K562 (cell line): Measurements from ENCODE around the gene POLR3C. TPM values are rescaled to one million over a fixed set of nuclear protein-coding genes. Genes with fewer than 3 reads are reported as not detected.

Experiments used
- ATAC-seq: fragments of 200-7000 bp; cut with Tn5 transposase; 3 replicates; pipeline ENCODE4 v1.9.1; 2020; ENCODE audit warnings: moderate library complexity
- BruUV-seq: library from RNA; stranded (reverse); fragments of 400-500 nt; replicated peaks from 2 replicates; lab custom pipeline; 2021; lab: Mats Ljungman, UMichigan
- CTCF ChIA-PET: fragments of 300-600 bp; formaldehyde crosslinking; extraction: SDS; loops from one replicate; lab custom pipeline; 2021; ENCODE audit warnings: low intra/inter-chr PET ratio; lab: Yijun Ruan, JAX
- POLR2A ChIA-PET: fragments of 300-600, 350-650 bp; sonication (Branson Sonifier 250); formaldehyde crosslinking; extraction: SDS; loops from one replicate; lab custom pipeline; 2021; ENCODE audit warnings: antibody characterized with exemption, inconsistent platforms; lab: Yijun Ruan, JAX
- DNase-seq, 4 experiments: peaks; one replicate each; pipeline versions ENCODE4 v3.0.0 to v3.0.0-alpha.2; 2011 to 2018; ENCODE audit warnings: low spot score in 3 of 4, mixed read lengths in 3 of 4; ENCODE audit errors: extremely low read depth in 1 of 4
- FAIRE-seq: peaks from 2 replicates; lab custom pipeline; 2011; peaks lifted over from hg19 to GRCh38; lab: Jason Lieb, UNC
- H2AFZ ChIP-seq: 2 replicates; pipeline ENCODE4 v1.6.0; 2011; ENCODE audit warnings: low read depth, low read length, control low read depth, inconsistent platforms
- H3K27ac ChIP-seq: fragments of 200-600 bp; 3 replicates; pipeline ENCODE4 v1.8.0; 2011; ENCODE audit warnings: low read depth, mild to moderate bottlenecking, control low read depth, inconsistent platforms, low read length, moderate library complexity, mixed read lengths; ENCODE audit errors: extremely low read depth
- H3K27me3 ChIP-seq, 2 experiments: fragments of 300-600 bp in 1 of 2; 2 replicates in 1 of 2; 3 replicates in 1 of 2; pipeline versions ENCODE4 v1.6.0 to v1.8.0; 2011; ENCODE audit warnings: inconsistent platforms in 2 of 2, low read length in 2 of 2, mild to moderate bottlenecking in 1 of 2, mixed read lengths in 1 of 2, moderate library complexity in 1 of 2; ENCODE audit not compliant: control insufficient read depth in 2 of 2, insufficient read depth in 2 of 2
- H3K36me3 ChIP-seq: fragments of 300-600 bp; 3 replicates; pipeline ENCODE4 v1.8.0; 2011; ENCODE audit warnings: mild to moderate bottlenecking, low read length, inconsistent platforms; ENCODE audit not compliant: control insufficient read depth, insufficient read depth
- H3K4me1 ChIP-seq, 2 experiments: fragments of 200-600 bp in 1 of 2; replicated peaks in 1 of 2; 2 replicates in 1 of 2; 3 replicates in 1 of 2; pipeline versions ENCODE4 v1.5.1 to v1.8.0; 2011; ENCODE audit warnings: inconsistent platforms in 2 of 2, low read length in 2 of 2, mild to moderate bottlenecking in 1 of 2, mixed read lengths in 1 of 2, moderate library complexity in 1 of 2; ENCODE audit not compliant: control insufficient read depth in 2 of 2, insufficient read depth in 2 of 2
- H3K4me2 ChIP-seq: 2 replicates; pipeline ENCODE4 v1.6.1; 2011; ENCODE audit warnings: low read length, control low read depth, inconsistent platforms, mixed read lengths; ENCODE audit not compliant: insufficient read depth
- H3K4me3 ChIP-seq: fragments of 200-600 bp; sonication (generic), shearing (Covaris generic); 2 replicates; pipeline ENCODE4 v1.5.1; 2016; ENCODE audit warnings: control low read depth, inconsistent platforms
- H3K79me2 ChIP-seq: fragments of 200-600 bp; 3 replicates; pipeline ENCODE4 v1.8.0; 2011; ENCODE audit warnings: low read length, inconsistent platforms; ENCODE audit not compliant: control insufficient read depth, insufficient read depth
- H3K9ac ChIP-seq, 2 experiments: 2 replicates each; pipeline versions ENCODE4 v1.6.0 to v1.6.1; 2011; ENCODE audit warnings: low read depth in 2 of 2, low read length in 2 of 2, control low read depth in 1 of 2, inconsistent platforms in 1 of 2, mild to moderate bottlenecking in 1 of 2, mixed read lengths in 1 of 2; ENCODE audit not compliant: insufficient read depth in 1 of 2
- H3K9me1 ChIP-seq: one replicate; pipeline ENCODE4 v1.6.0; 2011; ENCODE audit warnings: inconsistent platforms, mild to moderate bottlenecking, low read length, moderate library complexity; ENCODE audit not compliant: control insufficient read depth, insufficient read depth
- H3K9me3 ChIP-seq: replicated peaks from 2 replicates; pipeline ENCODE4 v1.5.1; 2011; ENCODE audit warnings: low read depth, low read length, inconsistent platforms; ENCODE audit not compliant: control insufficient read depth, insufficient read depth
- H4K20me1 ChIP-seq: replicated peaks from 2 replicates; pipeline ENCODE4 v1.6.1; 2011; ENCODE audit warnings: low read length, inconsistent platforms, mixed read lengths; ENCODE audit not compliant: control insufficient read depth, insufficient read depth
- BRD9 ChIP-seq: fragments of 450-650 bp; IDR thresholded peaks from 2 replicates; pipeline ENCODE4 v1.6.1; 2018; ENCODE audit warnings: low read depth; ENCODE audit not compliant: partially characterized antibody
- CSDE1 ChIP-seq, 2 experiments: fragments of 450-650 bp; IDR thresholded peaks; 2 replicates each; pipeline ENCODE4 v1.6.1; 2016; ENCODE audit warnings: mild to moderate bottlenecking in 1 of 2
- EP400 ChIP-seq: fragments of 450-650 bp; IDR thresholded peaks from 2 replicates; pipeline ENCODE4 v1.6.1; 2017; ENCODE audit warnings: antibody characterized with exemption, mild to moderate bottlenecking, moderate library complexity
- MCM3 ChIP-seq: fragments of 450-650 bp; IDR thresholded peaks from 2 replicates; pipeline ENCODE4 v1.6.1; 2016
- NCOA6 ChIP-seq: fragments of 450-650 bp; IDR thresholded peaks from 2 replicates; pipeline ENCODE4 v1.6.1; 2017; ENCODE audit warnings: mild to moderate bottlenecking
- NR4A1 ChIP-seq, 2 experiments: fragments of 250-450 bp in 1 of 2; fragments of 450-650 bp in 1 of 2; sonication (Bioruptor Pico) in 1 of 2; IDR thresholded peaks; 2 replicates each; pipeline versions ENCODE4 v1.4.0 to v1.6.1; 2016 to 2020; ENCODE audit warnings: mild to moderate bottlenecking in 2 of 2, missing compliant biosample characterization in 1 of 2, missing genetic modification characterization in 1 of 2, moderate library complexity in 1 of 2
- WGBS: fragments of 100-300 bp; shearing (Covaris generic); methylation state at CpG from one replicate; pipeline ENCODE4 v1.1.6; 2016; ENCODE audit warnings: low coverage, mixed read lengths; ENCODE audit not compliant: insufficient coverage; ENCODE audit errors: missing lambda C conversion rate; 5-methylcytosine and 5-hydroxymethylcytosine counted together
- in situ Hi-C: fragments of 300-500 bp; cut with MboI; formaldehyde crosslinking; loops from 4 replicates; pipeline ENCODE4 v1.15.0; 2018; ENCODE audit warnings: inconsistent platforms, mixed read lengths
- intact Hi-C: fragments of 100-400 bp; cut with micrococcal nuclease; formaldehyde crosslinking; loops from 2 replicates; pipeline ENCODE4 v1.14.2; 2022
- polyA plus RNA-seq, 8 experiments: library from polyadenylated mRNA; depleted of rRNA in 4 of 8; stranded (reverse) in 5 of 8; unstranded in 3 of 8; fragments of >200 nt; fragmentation: Nextera tagmentation in 2 of 8; fragmentation: Illumina TruSeq in 1 of 8; extraction: Ambion mirVana in 2 of 8; extraction: Trizol in 1 of 8; gene quantifications; 2 replicates each; pipeline versions ENCODE4 v1.2.1 to v1.2.3, GENCODE V29; 2011 to 2014; ENCODE audit warnings: inconsistent platforms in 1 of 8, missing spikeins in 1 of 8
- total RNA-seq, 7 experiments: library from RNA; depleted of rRNA in 6 of 7; stranded (reverse); fragments of >200 nt in 6 of 7; fragmentation: Illumina TruSeq in 2 of 7; extraction: Trizol in 2 of 7; gene quantifications; 2 replicates each; pipeline versions ENCODE4 v1.2.1 to v1.2.3, GENCODE V29; 2011 to 2021; ENCODE audit warnings: low replicate concordance in 1 of 7
- TF ChIP-seq, protein P1 (sequence below): fragments of 250-450 bp; sonication (Bioruptor Pico); IDR thresholded peaks from 2 replicates; pipeline ENCODE4 v1.4.0; 2020
- TF ChIP-seq, protein P2 (sequence below): fragments of 200-800 bp; sonication (Bioruptor generic); IDR thresholded peaks from 2 replicates; pipeline ENCODE4 v1.6.1; 2017; ENCODE audit warnings: missing genetic modification characterization, missing compliant biosample characterization
- TF ChIP-seq, protein P3 (sequence below), 2 experiments: fragments of 450-650 bp; IDR thresholded peaks; 2 replicates each; pipeline ENCODE4 v1.6.1; 2016

Gene POLR3C
- total and polyA plus RNA-seq, 9 of the 15 experiments (the other 6 are each of a cell fraction or from before 2014, with no cell fraction given), result 19.7 to 64.1 (median 45.2) TPM

DNA sequence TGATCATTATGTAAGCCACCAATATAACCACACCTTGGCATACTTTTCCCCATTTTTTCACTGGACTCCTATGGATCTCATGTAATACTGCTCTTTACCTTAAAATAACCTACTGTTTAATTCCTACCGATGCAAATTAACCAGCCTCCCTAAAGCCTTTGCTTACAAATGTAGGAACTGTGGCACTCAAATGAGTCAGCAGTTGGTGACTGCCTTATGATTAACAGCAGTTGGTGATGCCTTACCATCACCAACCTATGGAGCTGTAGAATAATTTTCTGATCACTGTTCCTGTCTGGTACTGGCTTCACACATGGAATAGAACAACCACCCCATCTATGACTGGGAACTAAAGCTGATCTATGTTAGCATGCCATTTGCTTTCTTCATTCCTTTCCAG, 13.7 kb downstream of the POLR3C start (continued):
- TF ChIP-seq, protein P1, sequence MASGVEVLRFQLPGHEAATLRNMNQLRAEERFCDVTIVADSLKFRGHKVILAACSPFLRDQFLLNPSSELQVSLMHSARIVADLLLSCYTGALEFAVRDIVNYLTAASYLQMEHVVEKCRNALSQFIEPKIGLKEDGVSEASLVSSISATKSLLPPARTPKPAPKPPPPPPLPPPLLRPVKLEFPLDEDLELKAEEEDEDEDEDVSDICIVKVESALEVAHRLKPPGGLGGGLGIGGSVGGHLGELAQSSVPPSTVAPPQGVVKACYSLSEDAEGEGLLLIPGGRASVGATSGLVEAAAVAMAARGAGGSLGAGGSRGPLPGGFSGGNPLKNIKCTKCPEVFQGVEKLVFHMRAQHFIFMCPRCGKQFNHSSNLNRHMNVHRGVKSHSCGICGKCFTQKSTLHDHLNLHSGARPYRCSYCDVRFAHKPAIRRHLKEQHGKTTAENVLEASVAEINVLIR, result no peak
- TF ChIP-seq, protein P2, sequence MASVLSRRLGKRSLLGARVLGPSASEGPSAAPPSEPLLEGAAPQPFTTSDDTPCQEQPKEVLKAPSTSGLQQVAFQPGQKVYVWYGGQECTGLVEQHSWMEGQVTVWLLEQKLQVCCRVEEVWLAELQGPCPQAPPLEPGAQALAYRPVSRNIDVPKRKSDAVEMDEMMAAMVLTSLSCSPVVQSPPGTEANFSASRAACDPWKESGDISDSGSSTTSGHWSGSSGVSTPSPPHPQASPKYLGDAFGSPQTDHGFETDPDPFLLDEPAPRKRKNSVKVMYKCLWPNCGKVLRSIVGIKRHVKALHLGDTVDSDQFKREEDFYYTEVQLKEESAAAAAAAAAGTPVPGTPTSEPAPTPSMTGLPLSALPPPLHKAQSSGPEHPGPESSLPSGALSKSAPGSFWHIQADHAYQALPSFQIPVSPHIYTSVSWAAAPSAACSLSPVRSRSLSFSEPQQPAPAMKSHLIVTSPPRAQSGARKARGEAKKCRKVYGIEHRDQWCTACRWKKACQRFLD (CRISPR knock-in tag), result no peak
- no peak for TF ChIP-seq CSDE1 (IDR thresholded peaks at IDR 0.05)

GRCh38 chr1:145843031-145843430, 19.0 kb downstream of the POLR3C start:
- ChIA-PET CTCF (no interaction called here), POLR2A (interaction anchor here (0.7 to 6.8 kb wide), 4 partner anchors 9 to 192 kb away, joined by 3 to 40 read pairs (median 19); partner anchors contain the start of gene PIAS3)
- Histone ChIP-seq H3K9ac (no peak overlapping the region), H3K9me3 (no peaks in the 10 kb centered on the region), H4K20me1 (no peaks in the 10 kb centered on the region), H3K4me1 (peaks cover 7 to 15% of the 10 kb centered on the region in 2 experiments; a peak in 4 of 5 replicates), H3K4me3 (no peak overlapping the region), H3K4me2 (no peak overlapping the region), H3K9me1 (no peaks in the 10 kb centered on the region), H2AFZ (no peak overlapping the region), H3K27me3 (no peaks in the 10 kb centered on the region), H3K27ac (no peak overlapping the region), H3K79me2 (no peaks in the 10 kb centered on the region), H3K36me3 (peaks cover 53% of the 10 kb centered on the region)
- TF ChIP-seq MCM3, result no peak
- TF ChIP-seq NCOA6, result no peak
- no peak for TF ChIP-seq NR4A1 (CRISPR knock-in tag; IDR thresholded peaks at IDR 0.05)
- TF ChIP-seq NR4A1 (tag; IDR thresholded peaks at IDR 0.05), result no peak
- TF ChIP-seq EP400, result no peak
- no peak for TF ChIP-seq BRD9
- TF ChIP-seq, protein P3, sequence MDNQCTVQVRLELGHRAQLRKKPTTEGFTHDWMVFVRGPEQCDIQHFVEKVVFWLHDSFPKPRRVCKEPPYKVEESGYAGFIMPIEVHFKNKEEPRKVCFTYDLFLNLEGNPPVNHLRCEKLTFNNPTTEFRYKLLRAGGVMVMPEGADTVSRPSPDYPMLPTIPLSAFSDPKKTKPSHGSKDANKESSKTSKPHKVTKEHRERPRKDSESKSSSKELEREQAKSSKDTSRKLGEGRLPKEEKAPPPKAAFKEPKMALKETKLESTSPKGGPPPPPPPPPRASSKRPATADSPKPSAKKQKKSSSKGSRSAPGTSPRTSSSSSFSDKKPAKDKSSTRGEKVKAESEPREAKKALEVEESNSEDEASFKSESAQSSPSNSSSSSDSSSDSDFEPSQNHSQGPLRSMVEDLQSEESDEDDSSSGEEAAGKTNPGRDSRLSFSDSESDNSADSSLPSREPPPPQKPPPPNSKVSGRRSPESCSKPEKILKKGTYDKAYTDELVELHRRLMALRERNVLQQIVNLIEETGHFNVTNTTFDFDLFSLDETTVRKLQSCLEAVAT (IDR thresholded peaks at IDR 0.05), result no peak
- DNase-seq (no peak), ATAC-seq (no peak), FAIRE-seq (no peak)
- BruUV-seq, result no TSS peak
- intact Hi-C loops, result no loop called here
- in situ Hi-C loops, result no loop called here
- 95% methylated on average over 3 of the region's 3 CpGs for WGBS
